ENCODE results near the gene SMG1.
"Not testable (repeated sequence)": the region's sequence is repeated elsewhere in the genome, so short reads cannot be mapped to it uniquely, and the experiment has no call there.

DNA sequence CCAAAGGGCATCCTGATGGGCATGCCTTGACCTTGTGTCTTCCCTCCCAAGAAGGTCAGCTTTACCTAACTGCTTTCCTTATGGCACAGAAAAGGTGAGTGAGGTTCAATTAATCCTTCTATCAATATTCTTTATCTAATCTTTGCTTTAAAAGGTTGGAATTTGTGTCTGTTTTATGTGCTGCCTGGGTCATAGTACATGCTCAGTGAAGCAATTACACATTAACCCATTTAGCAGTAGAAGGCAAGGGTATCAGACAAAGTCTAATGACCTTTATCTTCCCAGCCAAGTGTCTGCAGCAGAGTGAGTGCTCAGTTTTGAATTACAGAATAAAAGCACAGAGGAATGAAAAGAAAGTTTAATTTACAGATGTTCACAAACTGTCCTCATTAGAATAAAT is 63.3 kb downstream of the SMG1 start:
- TF ChIP-seq, protein P1, sequence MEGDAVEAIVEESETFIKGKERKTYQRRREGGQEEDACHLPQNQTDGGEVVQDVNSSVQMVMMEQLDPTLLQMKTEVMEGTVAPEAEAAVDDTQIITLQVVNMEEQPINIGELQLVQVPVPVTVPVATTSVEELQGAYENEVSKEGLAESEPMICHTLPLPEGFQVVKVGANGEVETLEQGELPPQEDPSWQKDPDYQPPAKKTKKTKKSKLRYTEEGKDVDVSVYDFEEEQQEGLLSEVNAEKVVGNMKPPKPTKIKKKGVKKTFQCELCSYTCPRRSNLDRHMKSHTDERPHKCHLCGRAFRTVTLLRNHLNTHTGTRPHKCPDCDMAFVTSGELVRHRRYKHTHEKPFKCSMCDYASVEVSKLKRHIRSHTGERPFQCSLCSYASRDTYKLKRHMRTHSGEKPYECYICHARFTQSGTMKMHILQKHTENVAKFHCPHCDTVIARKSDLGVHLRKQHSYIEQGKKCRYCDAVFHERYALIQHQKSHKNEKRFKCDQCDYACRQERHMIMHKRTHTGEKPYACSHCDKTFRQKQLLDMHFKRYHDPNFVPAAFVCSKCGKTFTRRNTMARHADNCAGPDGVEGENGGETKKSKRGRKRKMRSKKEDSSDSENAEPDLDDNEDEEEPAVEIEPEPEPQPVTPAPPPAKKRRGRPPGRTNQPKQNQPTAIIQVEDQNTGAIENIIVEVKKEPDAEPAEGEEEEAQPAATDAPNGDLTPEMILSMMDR (IDR thresholded peaks at IDR 0.05; ENCODE audit: poor library complexity): not testable (repeated sequence)
- not testable (repeated sequence) for TF ChIP-seq EZH2 (IDR thresholded peaks at IDR 0.05; ENCODE audit: borderline replicate concordance); EZH2phosphoT487 (IDR thresholded peaks at IDR 0.05; ENCODE audit: low read depth, severe bottlenecking, unreplicated experiment)

Data from hepatocyte (in vitro differentiated cells).